Activated CD4-positive, alpha-beta T cell treated with anti-CD3 and anti-CD28 coated beads, Interleukin-2, Interleukin-6, amounts not matched to agents 100 ng/mL and 50 ng/mL, durations not matched to agents 16 hours and 8 hours (primary cell): ENCODE data around the gene WDR38.
A peak's percentile ranks its signal among the peaks of the same experiment; 100 is the strongest.

ENCODE experiments used
- DNase-seq: peaks from one replicate; pipeline ENCODE4 v3.0.0-alpha.2; 2020

WDR38 gene, protein sequence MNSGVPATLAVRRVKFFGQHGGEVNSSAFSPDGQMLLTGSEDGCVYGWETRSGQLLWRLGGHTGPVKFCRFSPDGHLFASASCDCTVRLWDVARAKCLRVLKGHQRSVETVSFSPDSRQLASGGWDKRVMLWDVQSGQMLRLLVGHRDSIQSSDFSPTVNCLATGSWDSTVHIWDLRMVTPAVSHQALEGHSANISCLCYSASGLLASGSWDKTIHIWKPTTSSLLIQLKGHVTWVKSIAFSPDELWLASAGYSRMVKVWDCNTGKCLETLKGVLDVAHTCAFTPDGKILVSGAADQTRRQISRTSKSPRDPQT

DNA sequence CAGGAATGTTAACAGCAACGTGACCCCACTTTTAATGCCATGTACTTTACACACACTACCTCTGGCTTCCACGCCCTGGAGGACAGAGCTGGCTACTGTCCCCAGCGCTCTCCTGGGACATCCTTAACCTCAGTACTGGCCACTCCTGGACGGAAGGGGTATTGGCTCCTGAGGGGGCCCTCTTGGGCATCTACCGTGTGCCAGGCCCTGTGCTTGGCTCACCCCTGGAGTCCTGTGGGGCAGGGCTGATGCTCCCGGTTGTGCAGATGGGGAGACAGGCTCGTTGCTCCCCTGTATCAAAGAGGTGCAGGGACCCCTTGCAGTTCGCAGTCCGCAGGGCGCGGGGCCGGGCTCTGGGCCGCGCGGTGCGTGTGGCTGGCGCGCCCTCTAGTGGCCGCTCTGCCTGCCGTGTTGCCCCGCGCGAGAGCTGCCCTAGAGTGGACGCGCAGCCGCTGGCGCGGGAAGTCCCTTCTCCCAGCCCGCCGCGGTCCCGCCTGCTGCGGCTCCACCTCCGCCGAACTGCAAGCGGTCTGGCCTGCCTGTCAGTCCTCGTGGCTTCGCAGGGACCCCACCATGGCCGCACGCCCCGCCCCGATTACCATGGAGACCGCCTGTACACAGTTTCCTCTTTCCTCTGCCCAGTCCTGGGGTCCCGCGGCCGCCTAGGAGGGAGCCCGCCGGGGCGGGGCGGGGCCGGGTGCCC, at the start of gene WDR38:
Gene WDR38 (plus strand): TSS at position 632 of the 703 bp plus-strand sequence. CDS start 72 bp downstream, outside the sequence.
- DNase-seq: peak; percentile 84

DNA sequence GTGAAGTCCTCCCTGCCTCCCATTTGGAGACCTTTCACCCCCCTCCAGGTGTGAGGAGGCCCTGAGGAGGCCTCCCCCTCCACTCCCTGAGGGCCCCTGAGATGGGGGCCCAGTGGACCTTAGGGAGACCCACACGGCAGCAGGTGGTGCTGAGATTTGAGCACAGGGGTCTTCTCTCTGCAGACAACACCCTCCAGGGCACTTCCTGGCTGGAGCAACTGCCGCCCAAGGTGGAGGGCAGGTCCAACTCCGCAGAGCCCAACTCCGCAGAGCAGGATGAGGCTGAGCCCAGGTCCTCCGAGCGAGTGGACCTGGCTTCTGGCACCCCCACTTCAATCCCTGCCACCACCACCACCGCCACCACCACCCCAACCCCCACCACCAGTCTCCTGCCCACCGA, 49.3 kb upstream of the WDR38 start:
- no peak for DNase-seq

- DNase-seq: no peak
These were observed 48.1 kb upstream of the WDR38 start for GRCh38 chr9:124805186-124805585.

DNA sequence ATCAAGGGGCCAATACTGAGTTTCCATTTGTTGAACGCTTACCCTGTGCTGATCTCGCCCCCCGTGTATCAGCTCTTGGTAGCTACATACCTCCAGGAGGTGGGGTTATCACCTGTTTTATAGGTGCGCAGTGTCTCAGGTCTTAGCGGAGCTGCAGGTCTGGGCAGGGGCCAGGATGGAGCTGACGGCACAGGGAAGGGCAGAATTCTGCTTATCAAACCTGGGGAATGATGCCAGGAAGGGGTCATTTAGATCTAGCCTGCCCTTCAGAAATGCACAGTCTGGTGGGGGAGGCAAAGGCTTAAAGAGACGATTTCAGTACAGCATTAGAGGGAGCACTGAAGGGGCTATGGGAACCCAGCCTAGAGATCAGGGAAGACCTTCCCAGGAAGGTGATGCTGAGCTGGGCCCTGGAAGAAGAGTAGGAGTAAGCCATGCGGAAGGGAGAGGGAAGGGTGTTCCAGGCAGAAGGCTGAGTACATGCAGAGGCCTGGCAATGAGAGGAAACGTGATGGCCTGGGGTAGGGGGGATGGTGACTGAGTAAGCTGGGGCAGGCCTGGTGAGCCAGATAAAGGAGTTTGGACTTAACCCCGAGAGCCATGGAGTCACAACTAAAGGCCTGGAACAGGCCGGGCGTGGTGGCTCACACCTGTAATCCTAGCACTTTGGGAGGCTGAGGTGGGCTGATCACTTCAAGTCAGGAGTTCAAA, 44.9 kb upstream of the WDR38 start:
- DNase-seq: no peak

DNA sequence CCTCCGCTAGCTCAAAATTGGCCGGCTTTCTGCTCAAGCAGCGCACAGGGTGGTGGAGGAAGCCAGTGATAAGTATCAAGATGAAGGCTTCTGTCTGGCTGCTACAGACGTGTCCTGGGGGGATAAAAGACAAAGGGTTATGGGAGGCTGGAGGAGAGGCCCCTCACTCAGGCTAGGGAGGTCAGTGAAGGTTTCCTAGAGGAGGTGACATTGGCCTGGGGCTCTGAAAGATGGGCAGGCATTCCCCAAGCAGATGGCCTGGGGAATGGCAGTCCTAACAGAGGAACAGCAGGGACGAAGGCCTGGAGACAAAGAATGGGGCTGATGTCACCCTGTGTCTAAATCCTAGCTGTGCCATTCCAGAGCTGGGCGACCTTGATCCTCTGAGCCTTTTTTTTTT, 44.0 kb upstream of the WDR38 start:
- DNase-seq: no peak

GRCh38 chr9:124809741-124810500, 43.3 kb upstream of the WDR38 start:
- DNase-seq: no peak

- no peak for DNase-seq
These were observed 42.5 kb upstream of the WDR38 start for GRCh38 chr9:124810663-124811355.

GRCh38 chr9:124812441-124812876, 40.8 kb upstream of the WDR38 start:
- no peak for DNase-seq

DNA sequence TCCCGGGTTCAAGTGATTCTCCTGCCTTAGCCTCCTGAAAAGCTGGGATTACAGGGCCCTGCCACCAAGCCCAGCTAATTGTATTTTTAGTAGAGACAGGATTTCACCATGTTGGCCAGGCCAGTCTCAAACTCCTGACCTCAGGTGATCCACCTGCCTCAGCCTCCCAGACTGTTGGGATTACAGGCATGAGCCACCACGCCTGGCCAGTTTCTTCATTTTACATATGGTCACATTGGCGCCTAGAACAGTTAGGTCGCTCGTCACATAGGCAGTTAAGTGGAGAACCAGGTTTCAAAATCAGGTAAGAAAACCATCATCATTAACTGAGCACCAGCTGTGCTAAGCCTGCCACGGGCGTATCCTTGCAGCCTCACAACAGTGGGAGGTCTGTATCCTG, 40.2 kb upstream of the WDR38 start:
- DNase-seq: no peak

DNA sequence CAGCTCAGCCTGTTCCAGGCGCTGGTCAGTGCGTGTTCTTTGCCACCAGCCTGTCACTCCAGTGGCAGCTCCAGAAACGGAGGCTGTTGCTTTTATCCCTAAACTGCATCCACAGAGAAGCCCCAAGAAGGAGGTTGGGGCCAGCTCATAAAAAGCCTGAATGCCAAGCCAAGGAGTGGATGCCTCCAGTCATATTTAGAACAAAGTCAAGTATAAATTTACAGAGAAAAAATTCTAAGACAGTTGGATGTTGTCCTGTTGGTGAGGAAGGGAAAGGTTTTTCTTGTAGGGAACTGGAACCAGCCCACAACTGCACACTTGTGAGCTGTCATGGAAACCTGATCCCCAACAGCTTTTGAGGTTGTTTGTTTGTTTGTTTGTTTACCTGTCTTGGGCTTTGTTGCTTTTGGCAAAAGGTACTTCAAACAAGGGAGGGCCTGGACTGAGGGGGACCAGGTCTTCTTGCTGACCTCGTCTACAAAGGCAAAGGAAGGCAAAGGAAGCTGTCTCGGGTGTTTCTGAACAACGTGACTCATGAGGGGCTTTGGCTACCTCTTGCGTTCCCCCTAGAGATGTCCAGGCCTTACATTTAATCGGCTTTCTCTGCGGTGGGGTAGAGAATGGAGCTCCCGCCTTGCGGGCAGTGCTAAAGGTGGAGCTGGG, 39.6 kb upstream of the WDR38 start:
- no peak for DNase-seq

GRCh38 chr9:124814164-124814535, 39.1 kb upstream of the WDR38 start:
- no peak for DNase-seq

DNA sequence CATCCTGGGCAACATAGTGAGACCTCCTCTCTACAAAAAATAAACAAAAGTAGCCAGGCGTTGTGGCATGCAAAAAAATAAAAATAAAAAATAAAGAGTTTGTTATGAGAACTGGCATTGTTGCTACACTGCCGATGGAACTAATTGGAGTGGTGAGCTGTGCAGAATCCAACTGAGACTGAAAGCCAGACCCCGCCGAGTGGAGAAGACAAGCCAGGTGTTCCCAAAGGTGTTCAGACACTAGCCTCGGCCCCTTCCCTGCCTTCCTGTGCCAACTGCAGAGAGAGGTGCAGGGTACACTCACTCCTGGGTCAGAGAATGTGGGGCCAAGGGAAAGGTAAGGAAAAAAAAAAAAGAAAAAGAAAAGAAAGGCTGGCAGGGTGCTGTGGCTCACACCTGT, 37.7 kb upstream of the WDR38 start:
- DNase-seq: no peak

- peak; percentile 13 for DNase-seq
These were observed 34.6 kb upstream of the WDR38 start for GRCh38 chr9:124818431-124819281.

DNA sequence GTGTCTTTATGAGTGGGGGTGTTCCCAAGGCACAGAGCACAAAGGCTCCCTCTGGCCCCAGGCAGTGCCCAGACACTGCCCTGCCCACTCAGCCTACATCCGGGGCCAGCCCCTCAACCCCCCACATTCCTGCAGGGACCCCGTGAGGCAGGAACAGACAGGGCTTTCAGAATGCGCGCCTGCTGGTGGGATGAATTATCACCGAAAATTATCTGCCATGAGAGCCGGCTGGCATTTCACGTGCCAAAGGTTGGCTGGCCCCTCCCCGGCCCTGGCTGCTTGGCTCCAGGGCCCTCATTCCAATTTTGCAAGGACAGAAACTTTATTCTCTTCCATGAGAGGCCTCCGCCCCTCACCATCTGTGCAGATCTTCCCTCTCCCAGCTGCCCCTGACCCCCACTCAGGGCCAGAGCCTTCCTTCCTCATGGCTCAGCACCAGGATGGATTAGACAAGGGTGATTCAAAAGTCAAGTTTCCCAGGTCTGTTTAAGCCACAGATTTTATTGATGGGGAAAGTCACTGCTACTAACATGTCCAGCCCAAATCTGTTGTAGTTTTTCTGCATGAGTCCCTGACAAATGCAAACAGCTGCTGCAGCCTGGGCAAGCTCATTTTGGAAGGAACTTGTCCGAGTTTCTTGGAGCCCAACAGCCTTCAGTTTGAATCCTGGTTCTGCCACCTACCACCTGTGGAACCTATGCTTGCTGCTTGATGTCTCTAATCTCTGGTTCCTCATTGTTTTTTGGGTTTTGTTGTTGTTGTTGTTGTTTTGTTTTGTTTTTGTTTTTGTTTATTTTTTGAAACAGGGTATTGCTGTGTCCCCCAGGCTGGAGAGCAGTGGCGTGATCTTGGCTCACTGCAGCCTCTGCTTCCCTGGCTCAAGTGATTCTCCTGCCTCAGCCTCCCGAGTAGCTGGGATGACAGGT, 32.3 kb upstream of the WDR38 start:
- DNase-seq: no peak

GRCh38 chr9:124828489-124829333, 24.5 kb upstream of the WDR38 start:
- no peak for DNase-seq

- DNase-seq: no peak
These were observed 24.0 kb upstream of the WDR38 start for GRCh38 chr9:124829334-124829669.

DNA sequence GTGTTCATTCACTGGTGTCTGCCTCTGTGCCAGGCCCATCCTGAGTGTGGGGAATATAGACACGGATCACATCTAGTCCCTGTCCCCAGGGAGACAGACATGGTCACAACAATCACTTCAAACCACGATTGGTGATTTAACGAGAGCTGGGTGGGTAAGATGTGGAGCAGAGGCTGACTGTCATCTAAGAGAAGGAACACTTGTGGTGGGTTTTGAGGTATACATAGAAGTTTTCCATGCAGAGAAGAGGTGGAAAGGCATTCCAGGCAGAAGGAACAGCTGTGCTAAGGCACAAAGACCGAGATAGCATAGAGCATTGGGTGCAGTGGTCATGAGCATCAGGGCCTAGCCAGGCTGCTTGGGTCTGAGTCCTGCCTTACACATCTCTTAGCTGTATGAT, 22.7 kb upstream of the WDR38 start:
- DNase-seq: no peak

- no peak for DNase-seq
These were observed 21.5 kb upstream of the WDR38 start for GRCh38 chr9:124831642-124832364.
